DMS114 treated with DMSO at 0.1 percent for 48 hours (cell line): ENCODE results near the gene ACADSB.
A peak's percentile ranks its signal among the peaks of the same experiment; 100 is the strongest.

Experiments
- DNase-seq: peaks from one replicate; lab custom pipeline; 2025; ENCODE audit not compliant: unreplicated experiment; lab: John Stamatoyannopoulos, UW

ACADSB gene

GRCh38 chr10:123008355-123009104 lies at the start of gene ACADSB, which contains the start of gene IKZF5:
Gene ACADSB (plus strand): TSS chr10:123009006. CDS start chr10:123009030, 24 bp downstream.
Gene IKZF5 (minus strand): TSS chr10:123008795. CDS start chr10:122998625, 10,170 bp downstream.
- DNase-seq, result peak; percentile 92

GRCh38 chr10:122962405-122962804 lies 46.4 kb upstream of the ACADSB start:
- no peak for DNase-seq

GRCh38 chr10:122966879-122967278 lies 41.9 kb upstream of the ACADSB start:
- no peak for DNase-seq

GRCh38 chr10:122968698-122969097 lies 40.1 kb upstream of the ACADSB start:
- DNase-seq, result no peak

GRCh38 chr10:122974023-122974422 lies 34.8 kb upstream of the ACADSB start:
- DNase-seq, result no peak

GRCh38 chr10:122974543-122975064 lies 34.2 kb upstream of the ACADSB start:
- DNase-seq, result no peak

- DNase-seq, result peak; percentile 85
Measured at GRCh38 chr10:122980209-122981065, 28.4 kb upstream of the ACADSB start, which contains the start of gene PSTK. Gene PSTK (plus strand): TSS chr10:122980401. CDS start chr10:122980480, 79 bp downstream.

GRCh38 chr10:122981066-122981464 lies 27.7 kb upstream of the ACADSB start:
- DNase-seq, result peak; percentile 64

GRCh38 chr10:122983898-122984297 lies 24.9 kb upstream of the ACADSB start:
- DNase-seq, result no peak

GRCh38 chr10:122984708-122985107 lies 24.1 kb upstream of the ACADSB start:
- no peak for DNase-seq

- DNase-seq, result no peak
Measured at GRCh38 chr10:122986335-122986734, 22.5 kb upstream of the ACADSB start.

GRCh38 chr10:122988501-122988900 lies 20.3 kb upstream of the ACADSB start:
- DNase-seq, result no peak

- no peak for DNase-seq
Measured at GRCh38 chr10:122990278-122990677, 18.5 kb upstream of the ACADSB start.

- DNase-seq, result no peak
Measured at GRCh38 chr10:122992031-122992585, 16.7 kb upstream of the ACADSB start.

- no peak for DNase-seq
Measured at GRCh38 chr10:122993797-122994336, 14.9 kb upstream of the ACADSB start.

- DNase-seq, result no peak
Measured at GRCh38 chr10:122995936-122996335, 12.9 kb upstream of the ACADSB start.

GRCh38 chr10:122997864-122998263 lies 10.9 kb upstream of the ACADSB start:
- no peak for DNase-seq

- no peak for DNase-seq
Measured at GRCh38 chr10:122998360-122998917, 10.4 kb upstream of the ACADSB start.

GRCh38 chr10:122998934-122999333 lies 9.9 kb upstream of the ACADSB start:
- DNase-seq, result no peak

- DNase-seq, result no peak
Measured at GRCh38 chr10:122999347-122999746, 9.5 kb upstream of the ACADSB start.

- DNase-seq, result no peak
Measured at GRCh38 chr10:123000155-123000554, 8.7 kb upstream of the ACADSB start.
